Measurements from ENCODE around the gene NANOG. TPM values are rescaled to one million over a fixed set of nuclear protein-coding genes. Genes with fewer than 3 reads are reported as not detected.
A peak's percentile ranks its signal among the peaks of the same experiment; 100 is the strongest.
"Not testable (repeated sequence)": the region's sequence is repeated elsewhere in the genome, so short reads cannot be mapped to it uniquely, and the experiment has no call there.

The NANOG gene
- total RNA-seq, 4 donors from 2014 or later, result 0.63 TPM; not detected in 3

DNA sequence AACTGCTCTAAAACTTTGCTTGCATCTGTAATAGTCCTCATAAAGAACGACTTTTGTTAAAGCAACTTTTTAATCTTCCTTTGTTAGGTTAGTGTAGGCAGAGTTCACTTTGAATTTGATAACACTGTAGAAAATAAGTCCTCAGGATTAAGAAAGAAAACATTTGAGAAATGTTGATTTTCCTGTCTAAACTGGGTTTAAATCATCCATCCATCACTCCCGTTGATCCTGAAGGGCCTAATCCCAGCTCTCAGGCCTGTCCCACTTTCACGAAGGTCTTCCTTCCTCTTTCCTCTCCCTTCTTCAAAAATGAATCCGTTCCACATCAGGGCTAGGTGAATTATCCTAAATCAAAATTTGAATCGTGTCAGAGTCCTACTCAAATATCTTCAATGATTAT lies 46.6 kb downstream of the NANOG start:
- TF ChIP-seq, protein P1, sequence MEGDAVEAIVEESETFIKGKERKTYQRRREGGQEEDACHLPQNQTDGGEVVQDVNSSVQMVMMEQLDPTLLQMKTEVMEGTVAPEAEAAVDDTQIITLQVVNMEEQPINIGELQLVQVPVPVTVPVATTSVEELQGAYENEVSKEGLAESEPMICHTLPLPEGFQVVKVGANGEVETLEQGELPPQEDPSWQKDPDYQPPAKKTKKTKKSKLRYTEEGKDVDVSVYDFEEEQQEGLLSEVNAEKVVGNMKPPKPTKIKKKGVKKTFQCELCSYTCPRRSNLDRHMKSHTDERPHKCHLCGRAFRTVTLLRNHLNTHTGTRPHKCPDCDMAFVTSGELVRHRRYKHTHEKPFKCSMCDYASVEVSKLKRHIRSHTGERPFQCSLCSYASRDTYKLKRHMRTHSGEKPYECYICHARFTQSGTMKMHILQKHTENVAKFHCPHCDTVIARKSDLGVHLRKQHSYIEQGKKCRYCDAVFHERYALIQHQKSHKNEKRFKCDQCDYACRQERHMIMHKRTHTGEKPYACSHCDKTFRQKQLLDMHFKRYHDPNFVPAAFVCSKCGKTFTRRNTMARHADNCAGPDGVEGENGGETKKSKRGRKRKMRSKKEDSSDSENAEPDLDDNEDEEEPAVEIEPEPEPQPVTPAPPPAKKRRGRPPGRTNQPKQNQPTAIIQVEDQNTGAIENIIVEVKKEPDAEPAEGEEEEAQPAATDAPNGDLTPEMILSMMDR (IDR thresholded peaks at IDR 0.05), result no peak
- no peak for DNase-seq (ENCODE audit: low spot score)
- no peak for ATAC-seq (ENCODE audit: low FRiP score)

DNA sequence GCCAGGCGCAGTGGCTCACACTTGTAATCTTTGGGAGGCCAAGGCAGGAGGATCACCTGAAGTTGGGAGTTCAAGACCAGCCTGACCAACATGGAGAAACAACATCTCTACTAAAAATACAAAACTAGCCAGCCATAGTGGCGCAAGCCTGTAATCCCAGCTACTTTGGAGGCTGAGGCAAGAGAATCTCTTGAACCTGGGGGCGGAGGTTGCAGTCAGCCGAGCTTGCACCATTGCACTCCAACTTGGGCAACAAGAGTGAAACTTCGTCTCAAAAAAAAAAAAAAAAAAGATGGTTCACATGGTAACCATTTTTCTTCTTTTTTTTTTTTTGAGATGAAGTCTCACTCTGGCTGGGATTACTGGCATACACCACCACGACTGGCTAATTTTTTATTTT lies 48.2 kb downstream of the NANOG start:
- DNase-seq (ENCODE audit: low spot score) (no peak), ATAC-seq (ENCODE audit: low FRiP score) (no peak)
- TF ChIP-seq, protein P1 (IDR thresholded peaks at IDR 0.05), result no peak

DNA sequence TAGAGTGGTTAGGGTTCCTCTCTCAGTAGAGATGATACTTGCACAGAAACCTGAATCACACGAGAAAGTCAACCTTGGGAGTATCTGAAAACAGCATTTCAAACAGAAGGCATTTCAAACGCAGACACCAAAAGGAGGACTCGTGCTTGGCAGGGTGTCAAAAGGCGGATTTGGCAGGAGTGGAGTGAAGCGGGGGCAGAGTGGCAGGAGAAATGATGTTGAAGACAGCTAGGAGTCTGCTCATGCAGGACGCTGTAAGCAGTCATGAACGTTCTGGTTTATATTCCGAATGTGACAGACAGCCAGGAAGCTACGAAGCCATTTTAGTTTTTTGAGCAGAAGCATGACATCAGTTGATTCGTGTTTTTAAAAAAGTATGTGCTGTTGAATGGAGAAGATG lies 50.0 kb downstream of the NANOG start:
- ATAC-seq (ENCODE audit: low FRiP score) (peak; percentile 93), DNase-seq (ENCODE audit: low spot score) (peak; percentile 38)

DNA sequence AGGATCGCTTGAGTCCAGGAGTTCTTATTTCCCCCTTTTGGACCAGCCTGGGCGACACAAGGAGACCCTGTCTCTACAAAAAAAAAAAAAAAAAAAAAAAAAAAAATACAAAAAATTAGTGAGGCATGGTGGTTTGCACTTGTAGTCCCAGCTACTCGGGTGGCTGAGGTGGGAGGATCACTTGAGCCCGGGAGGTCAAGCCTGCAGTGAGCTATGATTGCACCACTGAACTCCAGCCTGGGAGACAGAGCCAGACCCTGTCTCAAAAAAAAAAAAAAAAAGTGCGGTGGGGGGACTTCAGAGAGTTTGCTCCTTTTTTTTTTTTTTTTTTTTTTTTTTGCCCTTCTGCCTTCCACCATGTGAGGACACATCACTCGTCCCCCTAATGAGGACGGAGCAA lies 50.6 kb downstream of the NANOG start:
- DNase-seq (ENCODE audit: low spot score); ATAC-seq (ENCODE audit: low FRiP score): not testable (repeated sequence)

DNA sequence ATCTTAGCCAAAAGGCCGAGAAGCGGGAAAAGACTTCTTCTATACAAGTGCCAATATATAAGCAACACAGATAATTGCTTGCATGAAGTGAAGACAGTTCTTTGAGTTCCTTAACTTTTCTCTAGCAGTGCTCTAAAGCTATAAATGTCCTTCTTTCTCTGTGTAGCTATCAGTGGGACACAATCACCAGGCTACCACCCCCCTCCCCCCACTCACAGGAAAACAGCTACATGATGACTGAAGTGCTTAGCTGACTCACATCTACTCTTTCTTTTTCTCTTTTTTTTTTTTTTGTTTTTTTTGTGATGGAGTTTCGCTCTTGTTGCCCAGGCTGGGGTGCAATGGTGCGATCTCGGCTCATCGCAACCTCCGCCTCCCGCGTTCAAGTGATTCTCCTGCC lies 53.2 kb downstream of the NANOG start:
- not testable (repeated sequence) for ATAC-seq (ENCODE audit: low FRiP score); DNase-seq (ENCODE audit: low spot score)

DNA sequence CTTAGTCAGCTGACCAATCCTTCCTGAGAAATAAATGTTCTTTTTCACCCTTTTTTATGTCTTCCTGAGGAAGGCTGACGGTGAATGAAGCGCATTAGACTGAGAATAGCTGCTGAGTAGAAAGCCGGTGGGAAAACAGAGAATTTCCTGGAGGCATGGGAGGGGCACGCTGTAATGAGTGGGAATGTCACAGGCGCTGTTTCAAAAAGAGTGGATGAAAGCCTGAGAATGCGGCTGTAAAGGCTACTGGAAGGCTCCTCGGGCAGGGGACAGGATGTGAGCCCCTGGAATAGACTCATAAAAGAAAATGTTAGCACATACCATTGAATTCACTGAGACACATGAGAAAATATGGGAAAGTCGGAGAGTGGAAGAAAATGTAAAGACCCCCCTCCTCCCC lies 53.9 kb downstream of the NANOG start:
- not testable (repeated sequence) for DNase-seq (ENCODE audit: low spot score); ATAC-seq (ENCODE audit: low FRiP score)

DNA sequence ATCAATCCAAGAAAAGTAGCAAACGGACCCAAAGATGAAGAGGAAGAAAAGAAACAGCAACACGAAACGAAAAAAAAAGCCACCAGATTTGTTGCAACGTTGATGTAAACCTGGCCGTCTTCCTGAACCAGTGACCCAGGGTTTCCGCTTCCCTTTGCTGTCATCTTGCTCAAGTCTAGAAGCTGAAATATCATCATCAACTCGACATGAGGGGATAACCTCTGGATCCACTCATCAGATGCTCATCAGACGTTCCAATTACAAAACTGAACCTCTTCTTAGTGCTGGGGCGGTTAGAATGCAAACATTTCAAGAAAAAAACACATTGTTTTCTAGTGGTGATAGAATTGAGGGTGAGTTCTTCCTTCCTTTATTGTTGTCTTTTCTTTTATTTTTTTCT lies 54.4 kb downstream of the NANOG start:
- not testable (repeated sequence) for DNase-seq (ENCODE audit: low spot score); ATAC-seq (ENCODE audit: low FRiP score)

DNA sequence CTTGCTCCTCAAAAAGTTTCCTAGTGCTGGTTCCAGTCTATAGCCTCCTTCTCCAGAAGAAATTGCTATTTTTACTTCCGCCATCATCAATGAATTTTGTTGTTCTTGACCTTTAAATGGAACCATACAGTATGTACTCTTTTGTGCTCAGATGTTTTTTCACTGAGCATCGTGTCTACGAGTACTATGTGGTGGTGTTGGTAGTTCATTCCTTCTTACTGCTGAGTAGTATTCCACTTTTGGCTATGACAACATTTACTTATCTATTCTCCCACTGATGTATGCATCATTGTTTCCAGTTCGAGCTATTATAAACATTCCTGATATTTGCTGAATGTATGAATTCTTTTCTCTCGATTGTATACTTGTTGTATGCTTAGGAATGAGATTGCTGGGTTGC lies 54.9 kb downstream of the NANOG start:
- TF ChIP-seq, protein P1 (IDR thresholded peaks at IDR 0.05), result no peak
- ATAC-seq (ENCODE audit: low FRiP score) (no peak), DNase-seq (ENCODE audit: low spot score) (no peak)

DNA sequence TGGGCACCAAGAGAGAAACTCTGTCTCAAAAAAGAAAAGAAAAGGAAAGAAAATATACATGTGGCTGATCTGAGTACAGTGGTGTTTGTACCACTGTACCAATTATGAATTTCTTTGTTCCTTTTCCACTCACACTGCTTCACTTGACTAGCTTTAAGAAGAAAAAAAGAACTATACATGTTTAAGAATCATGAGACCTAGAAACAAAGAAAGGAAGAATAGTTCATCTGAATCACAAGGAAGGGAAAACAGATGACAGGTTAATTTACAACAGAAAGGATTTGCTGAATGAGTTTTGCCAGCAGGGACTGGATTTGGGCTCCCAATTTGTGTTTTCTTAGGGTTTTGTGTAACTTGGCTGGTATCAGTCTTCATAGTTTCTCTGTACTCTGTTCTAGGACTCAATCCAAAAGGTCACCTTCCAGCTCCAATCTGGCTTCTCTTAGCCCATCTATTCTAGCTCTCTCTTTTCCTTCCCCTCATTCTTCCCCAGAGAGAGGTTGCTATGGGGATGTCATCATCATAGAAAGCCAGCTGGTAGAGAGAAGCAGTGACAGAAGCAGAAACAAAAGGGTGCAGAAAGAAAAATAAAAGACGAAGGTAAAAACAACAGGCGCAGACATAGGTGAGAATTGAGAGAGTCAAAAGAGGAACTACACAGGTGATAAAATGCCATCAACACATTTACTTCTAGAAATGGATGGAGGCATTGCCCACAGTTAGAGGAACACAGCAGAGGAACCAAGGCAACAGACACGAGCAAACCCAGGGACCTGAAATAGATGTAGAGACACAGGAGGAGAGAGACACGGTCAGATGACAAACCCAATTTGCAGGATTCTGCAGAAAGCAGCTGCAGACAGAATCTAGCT lies 58.3 kb downstream of the NANOG start:
- not testable (repeated sequence) for ATAC-seq (ENCODE audit: low FRiP score); DNase-seq (ENCODE audit: low spot score)

DNA sequence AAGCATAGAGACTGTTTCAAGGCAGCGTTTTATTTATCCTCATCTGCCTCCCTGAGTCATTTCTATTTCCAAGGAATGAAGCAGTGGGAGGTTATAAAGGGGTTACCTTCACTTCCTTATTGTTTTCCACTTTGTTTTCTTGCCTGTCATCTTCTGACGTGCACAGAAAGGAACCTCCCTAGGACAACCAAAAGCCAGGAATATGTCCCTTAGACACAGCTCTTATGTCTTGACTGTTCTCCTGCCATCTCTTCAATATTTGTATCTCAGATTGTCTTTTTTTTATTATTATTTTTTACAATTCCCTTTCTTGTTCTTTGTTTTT lies 58.9 kb downstream of the NANOG start:
- not testable (repeated sequence) for ATAC-seq (ENCODE audit: low FRiP score); DNase-seq (ENCODE audit: low spot score)

Small RNA genes within 50 kb of the gene (small RNA-seq; reads per million reads assigned to genes)
- gene RF00019, result not detected

Other genes with a start within 250 kb of the NANOG start
- gene APOBEC1, start 123.5 kb upstream of the NANOG start, total RNA-seq, result not detected
- not detected for gene GDF3, start 93.6 kb upstream of the NANOG start, total RNA-seq
- not detected for gene DPPA3, start 78.0 kb upstream of the NANOG start, total RNA-seq
- not detected for gene CLEC4C, start 42.0 kb upstream of the NANOG start, total RNA-seq
- gene NANOGNB, start 24.2 kb upstream of the NANOG start, total RNA-seq, result not detected
- gene SLC2A14, start 83.5 kb downstream of the NANOG start, total RNA-seq, result not detected
- 100 to 1,000 TPM in 3 of 4 donors, 10 to 100 TPM in 1; 72.5 to 156 (median 135) TPM for gene SLC2A3, start 146.8 kb downstream of the NANOG start, total RNA-seq
- gene FOXJ2, start 243.3 kb downstream of the NANOG start, total RNA-seq, result 10 to 100 TPM in 3 of 4 donors, 1 to 10 TPM in 1; 9.2 to 17.2 (median 13.0) TPM